ENCODE results near the gene FBL.

DNA sequence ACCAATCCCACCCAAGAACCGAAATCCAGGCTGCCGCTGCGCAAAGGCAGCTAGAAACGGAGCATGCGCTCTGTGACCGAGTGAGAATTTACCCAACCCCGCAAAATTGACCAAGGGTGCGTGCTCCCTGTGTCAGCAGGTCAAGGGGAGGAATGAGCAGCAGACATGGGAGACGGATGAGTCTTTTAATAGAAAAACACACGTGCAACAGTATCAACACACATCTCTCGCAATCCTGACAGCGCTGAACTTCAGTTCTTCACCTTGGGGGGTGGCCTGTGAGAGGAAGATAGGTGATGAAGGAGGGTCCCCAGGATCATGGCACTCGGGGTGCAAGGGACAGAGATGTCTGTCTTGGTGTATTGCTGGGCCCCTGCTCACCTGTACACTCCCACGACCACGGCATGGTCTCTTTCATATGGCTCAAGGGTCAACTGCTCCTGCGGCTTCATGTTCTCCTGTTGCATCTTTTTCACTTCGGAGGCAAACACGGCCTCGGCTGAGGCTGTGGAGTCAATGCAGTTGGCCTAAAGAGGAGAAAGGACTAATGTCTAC, 11.8 kb downstream of the FBL start:
- TF ChIP-seq, protein P1, sequence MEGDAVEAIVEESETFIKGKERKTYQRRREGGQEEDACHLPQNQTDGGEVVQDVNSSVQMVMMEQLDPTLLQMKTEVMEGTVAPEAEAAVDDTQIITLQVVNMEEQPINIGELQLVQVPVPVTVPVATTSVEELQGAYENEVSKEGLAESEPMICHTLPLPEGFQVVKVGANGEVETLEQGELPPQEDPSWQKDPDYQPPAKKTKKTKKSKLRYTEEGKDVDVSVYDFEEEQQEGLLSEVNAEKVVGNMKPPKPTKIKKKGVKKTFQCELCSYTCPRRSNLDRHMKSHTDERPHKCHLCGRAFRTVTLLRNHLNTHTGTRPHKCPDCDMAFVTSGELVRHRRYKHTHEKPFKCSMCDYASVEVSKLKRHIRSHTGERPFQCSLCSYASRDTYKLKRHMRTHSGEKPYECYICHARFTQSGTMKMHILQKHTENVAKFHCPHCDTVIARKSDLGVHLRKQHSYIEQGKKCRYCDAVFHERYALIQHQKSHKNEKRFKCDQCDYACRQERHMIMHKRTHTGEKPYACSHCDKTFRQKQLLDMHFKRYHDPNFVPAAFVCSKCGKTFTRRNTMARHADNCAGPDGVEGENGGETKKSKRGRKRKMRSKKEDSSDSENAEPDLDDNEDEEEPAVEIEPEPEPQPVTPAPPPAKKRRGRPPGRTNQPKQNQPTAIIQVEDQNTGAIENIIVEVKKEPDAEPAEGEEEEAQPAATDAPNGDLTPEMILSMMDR (conservative IDR thresholded peaks at IDR 0.05; ENCODE audit: low read length) = no peak
- TF ChIP-seq EZH2phosphoT487 (IDR thresholded peaks at IDR 0.05; ENCODE audit: borderline replicate concordance) = no peak
